Measurements from ENCODE around the gene SERPINB1.
"Not testable (repeated sequence)": the region's sequence is repeated elsewhere in the genome, so short reads cannot be mapped to it uniquely, and the experiment has no call there.

Gene SERPINB1
- 27.4 to 78.2 reads per million in 2 experiments for total RNA-seq

DNA sequence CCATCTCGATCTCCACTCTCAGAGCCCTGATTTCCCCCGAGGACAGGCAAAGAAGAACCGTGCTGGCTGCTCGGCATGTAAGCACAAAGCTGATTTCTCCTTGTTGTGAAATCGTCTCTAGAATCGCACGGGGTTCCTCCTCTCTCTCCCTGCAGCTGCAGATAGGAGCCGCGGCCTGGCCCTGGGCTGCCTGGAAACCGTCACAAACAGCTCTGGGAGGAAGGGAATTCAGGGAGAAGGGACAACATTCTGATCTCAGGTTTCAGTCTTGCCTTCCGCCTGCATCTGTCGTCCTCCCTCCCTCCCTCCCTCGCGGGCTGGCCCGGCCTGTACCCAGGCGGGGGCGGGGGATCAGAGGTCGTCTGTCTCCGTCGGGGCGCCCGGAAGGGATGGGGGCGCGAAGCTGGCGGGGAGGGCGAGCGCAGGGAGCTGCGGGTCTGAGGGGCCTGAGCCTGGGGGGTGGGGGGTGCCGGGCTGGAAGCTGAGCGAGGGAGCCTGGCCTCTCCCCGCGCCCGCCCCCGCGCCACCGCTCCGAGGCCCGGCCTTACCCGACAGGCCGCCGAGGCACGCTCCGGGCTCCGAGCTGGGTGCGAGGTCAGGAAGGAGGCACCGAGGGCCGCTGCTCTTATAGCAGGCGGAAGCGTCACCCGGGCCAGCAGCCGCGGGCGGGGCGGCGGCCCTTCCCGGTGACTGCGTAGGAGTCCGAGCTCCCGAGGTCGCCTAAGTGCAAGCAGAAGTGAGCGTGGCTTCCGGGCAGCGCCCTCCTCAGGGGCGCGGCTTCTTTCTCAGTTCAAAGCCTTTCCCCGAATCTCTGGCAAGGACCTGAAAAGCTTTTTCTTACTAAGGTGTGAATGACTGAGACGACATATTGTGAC is at the start of gene SERPINB1:
Gene SERPINB1 (minus strand): TSS at position 600 of the 875 bp plus-strand sequence. CDS start 1,277 bp downstream, outside the sequence.
- peak; percentile 36 for DNase-seq (ENCODE audit: low read depth)

- DNase-seq (ENCODE audit: low read depth) = no peak
Measured at GRCh38 chr6:2890976-2891767, 49.5 kb upstream of the SERPINB1 start.

- DNase-seq (ENCODE audit: low read depth) = no peak
Measured at GRCh38 chr6:2885967-2886735, 44.5 kb upstream of the SERPINB1 start.

DNA sequence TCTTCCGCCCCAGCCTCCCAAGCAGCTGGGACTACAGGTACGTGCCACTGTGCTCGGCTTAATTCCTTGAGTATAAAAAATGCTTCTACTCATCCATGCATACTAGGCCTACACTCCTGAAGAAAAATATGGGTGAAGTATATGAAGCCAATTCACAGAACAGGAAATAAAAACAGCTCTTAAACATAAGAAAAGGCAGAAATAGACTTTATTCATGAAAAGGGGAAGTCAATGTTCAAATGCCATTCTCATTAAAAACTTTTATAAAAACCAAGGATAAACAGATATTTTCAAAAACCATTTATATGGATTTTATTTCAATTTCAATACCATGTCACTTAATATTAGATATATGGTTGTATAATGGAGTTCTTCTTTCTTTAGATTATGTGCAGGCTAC is 43.1 kb upstream of the SERPINB1 start:
- no peak for DNase-seq (ENCODE audit: low read depth)

DNA sequence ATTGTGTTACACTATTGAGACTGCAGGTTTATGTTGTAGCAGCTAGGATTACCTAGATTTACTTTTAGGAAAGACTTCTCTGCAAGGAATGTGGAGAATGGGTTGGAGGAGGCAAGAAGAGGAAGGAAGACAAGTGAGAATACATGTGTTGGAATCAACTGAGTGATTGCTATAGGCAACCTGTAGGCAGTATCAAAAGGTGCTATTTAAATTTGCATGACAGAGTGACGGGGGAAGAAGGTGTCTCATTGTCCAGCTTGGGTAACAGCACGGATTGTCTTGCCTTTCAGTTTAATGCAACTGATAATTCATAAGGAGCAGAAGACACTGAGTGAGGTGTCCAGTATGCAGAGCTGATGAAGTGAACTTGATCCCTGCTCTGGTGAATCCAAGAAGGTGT is 42.0 kb upstream of the SERPINB1 start:
- no peak for DNase-seq (ENCODE audit: low read depth)

- DNase-seq (ENCODE audit: low read depth) = no peak
Measured at GRCh38 chr6:2881423-2881822, 39.8 kb upstream of the SERPINB1 start.

DNA sequence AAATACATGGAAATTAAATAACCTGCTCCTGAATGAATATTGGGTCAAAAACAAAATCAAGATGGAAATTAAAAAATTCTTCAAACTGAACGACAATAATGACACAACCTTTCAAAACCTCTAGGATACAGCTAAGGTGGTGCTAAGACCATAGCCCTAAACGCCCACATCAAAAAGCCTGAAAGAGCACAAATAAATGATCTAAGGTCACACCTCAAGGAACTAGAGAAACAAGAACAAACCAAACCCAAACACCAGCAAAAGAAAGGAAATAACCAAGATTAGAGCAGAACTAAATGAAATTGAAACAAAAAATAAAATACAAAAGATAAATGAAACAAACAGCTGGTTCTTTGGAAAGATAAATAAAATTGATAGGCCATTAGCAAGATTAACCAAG is 38.5 kb upstream of the SERPINB1 start:
- DNase-seq (ENCODE audit: low read depth) = not testable (repeated sequence)

GRCh38 chr6:2877960-2878359 is 36.3 kb upstream of the SERPINB1 start:
- no peak for DNase-seq (ENCODE audit: low read depth)

DNA sequence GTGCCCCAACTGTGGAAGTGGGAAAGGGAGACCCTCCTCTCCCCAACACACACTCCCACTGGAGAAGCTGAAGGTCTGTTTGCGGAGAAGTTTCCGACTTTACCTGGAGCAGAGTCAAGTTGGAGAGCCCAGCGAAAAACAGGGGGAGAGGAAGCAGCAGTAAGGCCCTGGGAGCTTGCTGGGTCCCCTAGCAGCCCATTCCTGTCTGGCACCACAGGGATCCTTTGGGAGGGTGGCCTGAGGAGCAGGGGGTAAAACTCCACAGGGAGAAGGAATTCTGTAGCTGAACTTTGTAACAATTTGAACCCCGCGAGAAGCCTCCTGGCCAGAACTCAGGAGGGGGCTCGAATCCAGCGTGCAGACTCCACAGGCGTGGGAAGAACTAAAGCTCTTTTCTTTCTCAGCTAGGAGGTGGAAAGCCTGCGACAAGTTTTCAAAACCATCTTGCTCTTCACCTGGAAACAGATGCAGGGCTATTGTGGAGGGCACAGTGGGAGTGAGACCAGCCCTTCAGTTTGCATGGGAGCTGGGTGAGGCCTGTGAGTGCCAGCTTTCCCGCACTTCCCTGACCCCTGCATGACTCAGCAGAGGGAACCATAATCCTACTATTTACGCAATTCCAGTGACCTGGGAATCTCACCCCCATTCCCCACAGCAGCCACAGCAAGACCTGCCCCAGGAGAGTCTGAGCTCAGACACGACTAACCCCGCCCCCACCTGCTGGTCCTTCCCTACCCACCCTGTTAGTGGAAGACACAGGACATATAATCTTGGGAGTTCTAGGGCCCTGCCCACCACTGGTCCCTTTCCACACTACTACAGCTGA is 35.6 kb upstream of the SERPINB1 start:
- DNase-seq (ENCODE audit: low read depth) = no peak

DNA sequence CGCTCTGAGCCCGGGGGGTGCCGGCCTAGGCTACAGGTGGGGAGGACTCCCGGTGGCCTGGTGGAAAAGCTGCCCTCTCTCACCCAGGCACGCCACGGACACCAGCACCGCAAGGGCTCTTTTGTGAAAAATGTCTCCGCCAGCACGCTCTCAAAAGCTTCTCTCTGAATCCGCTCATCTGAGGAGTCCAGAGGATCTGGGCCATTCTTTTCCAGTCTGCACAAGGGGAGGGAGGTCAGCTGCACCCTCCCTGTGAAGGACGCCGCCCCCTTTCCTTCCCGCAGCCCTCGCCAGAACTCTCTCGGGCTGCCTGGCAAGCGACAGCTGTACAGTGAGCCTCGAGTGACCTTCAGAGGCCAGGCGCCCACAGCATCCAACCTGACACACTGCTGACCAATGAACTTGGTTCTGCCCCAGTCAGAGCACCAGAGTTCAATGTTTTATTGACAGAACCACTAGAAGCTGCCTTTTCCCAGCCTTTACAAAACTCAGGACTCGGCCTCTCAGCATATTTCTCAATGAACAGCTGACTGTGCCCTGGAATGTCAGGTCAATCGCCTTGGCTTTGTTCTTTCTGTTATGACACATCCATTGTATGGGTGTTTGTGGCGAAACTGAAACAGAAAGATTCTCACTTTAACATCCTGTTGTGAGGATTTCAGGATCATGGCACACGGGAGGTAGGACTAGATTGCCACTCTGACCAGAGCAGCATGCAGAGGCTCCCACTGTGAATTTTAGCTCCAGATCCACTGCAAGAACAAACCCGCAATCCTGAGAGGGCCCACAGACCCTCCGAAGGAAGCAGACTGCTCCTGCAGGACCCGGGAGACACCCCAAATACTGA is 34.8 kb upstream of the SERPINB1 start:
- DNase-seq (ENCODE audit: low read depth) = no peak

DNA sequence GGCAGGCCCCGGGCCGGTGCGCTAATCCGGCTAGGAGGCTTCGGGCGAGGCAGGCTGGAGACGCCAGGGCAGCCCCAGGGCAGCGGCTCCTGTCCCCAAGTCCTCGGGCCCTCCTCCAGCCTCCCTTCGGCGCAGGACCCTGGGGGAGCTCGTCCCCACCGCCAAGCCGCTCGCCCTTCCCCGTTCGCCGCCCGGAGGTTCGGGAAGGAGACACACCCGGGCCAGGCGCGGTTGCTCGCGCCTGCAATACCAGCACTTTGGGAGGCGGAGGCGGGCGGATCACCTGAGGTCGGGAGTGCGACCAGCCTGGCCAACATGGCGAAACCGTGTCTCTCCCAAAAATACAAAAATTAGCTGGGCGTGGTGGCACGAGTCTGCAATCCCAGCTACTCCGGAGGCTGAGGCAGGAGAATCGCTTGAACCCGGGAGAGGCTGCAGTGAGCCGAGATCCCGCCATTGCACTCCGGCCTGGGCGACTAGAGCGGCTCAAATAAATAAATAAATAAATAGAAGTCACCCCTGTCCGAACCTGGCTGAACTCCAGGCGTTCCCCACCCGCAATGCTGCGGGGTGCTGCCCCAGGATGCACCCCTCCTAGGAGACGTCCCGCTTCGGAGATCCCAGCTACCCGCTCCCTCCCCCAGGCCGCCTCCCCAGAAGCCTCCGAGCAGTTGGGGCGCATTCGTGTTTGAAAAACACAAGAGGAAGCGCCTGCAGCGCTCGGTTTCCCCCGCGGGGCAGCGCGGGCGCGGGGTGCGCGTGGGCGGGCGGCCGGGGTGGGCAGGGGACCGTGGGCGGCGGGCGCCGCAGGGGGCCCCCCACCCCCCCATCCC is 33.9 kb upstream of the SERPINB1 start:
- DNase-seq (ENCODE audit: low read depth) = peak; percentile 42

GRCh38 chr6:2873643-2874042 is 32.0 kb upstream of the SERPINB1 start:
- DNase-seq (ENCODE audit: low read depth) = no peak

GRCh38 chr6:2872423-2873358 is 31.0 kb upstream of the SERPINB1 start:
- no peak for DNase-seq (ENCODE audit: low read depth)

DNA sequence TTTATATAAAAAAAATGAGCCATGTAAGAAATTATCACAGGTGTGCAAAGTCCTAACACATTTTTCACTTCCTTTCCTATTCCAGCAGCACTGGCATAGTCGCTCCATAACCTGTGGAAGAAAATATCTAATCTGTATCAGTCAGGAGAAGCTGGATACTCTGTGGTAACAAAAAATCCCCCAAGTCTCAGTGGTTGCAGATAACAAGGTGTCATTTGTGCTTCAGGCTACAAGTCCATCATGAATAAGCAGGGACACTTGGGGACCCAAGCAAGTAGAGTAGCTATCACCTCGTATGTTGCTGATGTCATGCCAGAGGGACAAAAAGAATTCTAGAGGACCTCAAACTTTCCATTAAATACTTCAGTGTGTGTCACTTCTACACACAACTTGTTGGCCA is 30.3 kb upstream of the SERPINB1 start:
- no peak for DNase-seq (ENCODE audit: low read depth)

DNA sequence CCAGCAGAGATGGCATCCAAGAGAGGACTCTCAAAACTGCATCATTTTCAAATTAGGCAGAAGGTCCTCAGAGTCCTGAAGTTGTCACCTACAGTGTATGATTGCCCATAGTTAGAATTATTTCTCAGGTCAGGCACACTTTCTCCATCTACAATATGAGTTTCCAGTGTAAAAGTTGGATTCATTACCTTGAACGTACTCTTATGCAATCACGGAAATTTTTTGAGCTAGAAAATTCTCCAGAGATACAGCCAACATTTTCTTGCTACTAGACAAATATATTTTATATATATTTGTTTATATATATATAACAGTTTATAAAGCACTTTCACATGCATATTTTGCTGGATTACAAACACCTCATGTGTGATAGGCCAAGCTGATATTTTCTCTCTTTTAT is 29.4 kb upstream of the SERPINB1 start:
- DNase-seq (ENCODE audit: low read depth) = no peak

DNA sequence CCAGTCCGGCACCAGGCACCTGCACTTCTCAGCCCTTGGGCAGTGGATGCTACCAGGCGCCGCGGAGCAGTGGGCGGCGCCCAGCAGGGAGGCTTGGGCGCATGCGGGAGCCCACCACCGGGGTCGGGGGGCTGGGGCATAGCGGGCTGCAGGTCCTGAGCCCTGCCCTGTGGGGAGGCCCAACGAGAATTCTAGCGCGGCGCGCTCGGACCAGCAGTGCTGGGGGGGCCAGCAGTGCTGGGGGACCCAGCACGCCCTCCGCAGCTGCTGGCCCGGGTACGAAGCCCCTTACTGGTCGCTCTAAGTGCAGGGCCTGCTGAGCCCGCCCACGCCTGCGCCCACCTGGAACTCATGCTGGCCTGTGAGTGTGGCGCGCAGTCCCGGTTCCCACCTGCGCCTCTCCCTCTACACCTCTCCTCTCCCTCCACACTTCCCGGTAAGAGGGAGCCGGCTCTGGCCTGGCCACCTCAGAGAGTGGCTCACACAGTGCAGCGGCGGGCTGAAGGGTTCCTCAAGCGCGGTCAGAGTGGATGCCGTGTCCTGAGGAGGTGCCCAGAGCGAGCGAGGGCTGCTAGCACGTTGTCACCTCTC is 28.5 kb upstream of the SERPINB1 start:
- DNase-seq (ENCODE audit: low read depth) = no peak

GRCh38 chr6:2868637-2869036 is 27.0 kb upstream of the SERPINB1 start:
- no peak for DNase-seq (ENCODE audit: low read depth)

Data from T follicular helper cell (primary cell).